Stimulated activated CD4-positive, alpha-beta T cell treated with anti-CD3 and anti-CD28 coated beads, Interleukin-2, amount 100 ng/mL, for 48 hours (primary cell): ENCODE results near the gene IBSP.

Experiments used
- DNase-seq, 2 donors: peaks; one replicate each; pipeline ENCODE4 v3.0.0-alpha.2; 2020

Gene IBSP

GRCh38 chr4:87799301-87800113 lies at the start of gene IBSP:
IBSP (plus strand) TSS chr4:87799554; CDS start chr4:87802362, 2,808 bp downstream.
- DNase-seq, result no peak

- no peak for DNase-seq
These were observed 49.5 kb upstream of the IBSP start for GRCh38 chr4:87749883-87750282.

GRCh38 chr4:87758270-87758669 lies 41.1 kb upstream of the IBSP start:
- no peak for DNase-seq

- no peak for DNase-seq
These were observed 37.0 kb upstream of the IBSP start for GRCh38 chr4:87762311-87762710.

GRCh38 chr4:87781569-87781968 lies 17.8 kb upstream of the IBSP start:
- DNase-seq, result no peak

- DNase-seq, result no peak
These were observed 15.6 kb upstream of the IBSP start for GRCh38 chr4:87783781-87784180.

GRCh38 chr4:87785731-87786509 lies 13.4 kb upstream of the IBSP start:
- no peak for DNase-seq

GRCh38 chr4:87802858-87803257 lies 3.5 kb downstream of the IBSP start:
- DNase-seq, result no peak

GRCh38 chr4:87803421-87803820 lies 4.1 kb downstream of the IBSP start:
- DNase-seq, result no peak

- DNase-seq, result no peak
These were observed 5.5 kb downstream of the IBSP start for GRCh38 chr4:87804871-87805270.

- DNase-seq, result no peak
These were observed 6.6 kb downstream of the IBSP start for GRCh38 chr4:87805971-87806370.

GRCh38 chr4:87806520-87806919 lies 7.2 kb downstream of the IBSP start:
- no peak for DNase-seq

GRCh38 chr4:87807402-87807801 lies 8.0 kb downstream of the IBSP start:
- no peak for DNase-seq

- DNase-seq, result no peak
These were observed 12.6 kb downstream of the IBSP start for GRCh38 chr4:87811977-87812376.

- no peak for DNase-seq
These were observed 20.0 kb downstream of the IBSP start for GRCh38 chr4:87819281-87819919.

GRCh38 chr4:87823200-87823599 lies 23.8 kb downstream of the IBSP start:
- no peak for DNase-seq

GRCh38 chr4:87823724-87824123 lies 24.4 kb downstream of the IBSP start:
- DNase-seq, result no peak

GRCh38 chr4:87824352-87824751 lies 25.0 kb downstream of the IBSP start:
- DNase-seq, result no peak

GRCh38 chr4:87832669-87833068 lies 33.3 kb downstream of the IBSP start, which contains the start of gene MEPE:
MEPE (plus strand) TSS chr4:87832969; CDS start chr4:87834715, 1,746 bp downstream.
- DNase-seq, result no peak

- no peak for DNase-seq
These were observed 35.0 kb downstream of the IBSP start for GRCh38 chr4:87834401-87834800.

GRCh38 chr4:87835197-87835596 lies 35.8 kb downstream of the IBSP start:
- no peak for DNase-seq

GRCh38 chr4:87835743-87836142 lies 36.4 kb downstream of the IBSP start:
- no peak for DNase-seq

- DNase-seq, result no peak
These were observed 38.9 kb downstream of the IBSP start for GRCh38 chr4:87838205-87838604.
